ENCODE results near the gene BRMS1.
A peak's percentile ranks its signal among the peaks of the same experiment; 100 is the strongest.

Gene BRMS1

DNA sequence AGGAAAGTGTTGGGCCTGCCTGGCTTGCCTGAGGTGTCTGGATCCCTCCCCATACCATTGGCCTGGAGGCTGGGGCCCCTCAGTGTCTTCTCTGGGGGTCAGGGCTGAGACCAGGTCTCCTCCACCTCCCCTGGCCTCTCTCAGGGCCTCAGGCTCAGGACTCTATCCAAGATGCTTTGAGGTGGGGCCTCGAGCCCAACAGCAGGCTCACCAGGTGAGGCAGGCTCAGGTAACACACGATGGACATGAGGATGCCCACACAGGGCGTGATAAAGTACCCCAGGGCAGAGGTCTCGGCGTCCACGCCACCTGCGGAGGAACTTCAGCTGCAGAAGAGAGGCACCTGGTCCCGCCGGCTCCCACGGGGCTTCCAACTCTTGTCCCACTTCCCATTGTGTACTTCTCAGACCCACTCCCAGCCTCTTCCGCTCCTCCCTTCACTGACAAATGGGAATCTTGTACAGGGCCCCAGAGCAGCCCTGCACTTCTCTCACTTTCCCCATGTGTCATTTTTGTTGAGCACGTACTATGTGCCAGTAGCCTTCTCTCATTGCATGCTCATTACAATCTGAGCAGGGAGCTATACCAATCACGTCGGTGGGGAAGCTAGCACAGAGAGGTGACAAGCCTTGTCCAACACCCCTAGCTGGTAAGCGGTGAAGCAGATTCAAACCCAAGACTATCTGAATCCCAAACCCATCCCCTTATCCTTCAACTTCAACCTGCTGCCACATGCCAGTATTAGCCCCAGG lies 22.8 kb upstream of the BRMS1 start:
- H3K79me2 ChIP-seq (ENCODE audit: control insufficient read depth, insufficient read depth, low read length, poor library complexity) = peaks cover 10% of the 10 kb centered on the region
- no peak overlapping the region for H3K18ac ChIP-seq (ENCODE audit: low read length)
- peaks cover 11 to 14% of the 10 kb centered on the region in 2 experiments for H3K4me1 ChIP-seq (ENCODE audit: control insufficient read depth in 1 of 2, insufficient read depth in 2 of 2, low read length in 2 of 2)
- H4K91ac ChIP-seq (ENCODE audit: low read depth, low read length) = no peak overlapping the region
- no CpG with 5 or more reads among the region's 15 CpGs for WGBS (ENCODE audit: extremely low coverage, insufficient coverage, insufficient read length)
- peaks cover 31 to 32% of the 10 kb centered on the region in 2 experiments for H3K36me3 ChIP-seq (ENCODE audit: control insufficient read depth in 1 of 2, insufficient read depth in 2 of 2, low read length in 2 of 2)
- no peak overlapping the region for H2BK120ac ChIP-seq (ENCODE audit: insufficient read depth, low read length, poor library complexity)
- no peak overlapping the region for H3K23ac ChIP-seq (ENCODE audit: low read length)
- no peak overlapping the region for H2AK5ac ChIP-seq (ENCODE audit: low read length)
- DNase-seq = no peak
- H3K9ac ChIP-seq (ENCODE audit: low read length) = no peak overlapping the region
- no peak overlapping the region for H4K12ac ChIP-seq (ENCODE audit: low read depth, low read length)
- H3K14ac ChIP-seq (ENCODE audit: low read length) = no peak overlapping the region
- no peak overlapping the region for H2BK5ac ChIP-seq (ENCODE audit: low read depth, low read length, poor library complexity)
- no peaks in the 10 kb centered on the region for H3K27me3 ChIP-seq (ENCODE audit: insufficient read depth, low read length)
- no peak overlapping the region for H3K27ac ChIP-seq (ENCODE audit: low read depth, low read length)
- no peak overlapping the region for H3K4me2 ChIP-seq (ENCODE audit: low read length)
- no peaks in the 10 kb centered on the region for H3K9me3 ChIP-seq (ENCODE audit: insufficient read depth, low read depth, low read length)
- H2AFZ ChIP-seq (ENCODE audit: insufficient read depth, low read length, poor library complexity) = no peak overlapping the region
- H3K4me3 ChIP-seq (ENCODE audit: low read depth, low read length) = no peak overlapping the region
- H4K8ac ChIP-seq (ENCODE audit: low read depth, low read length) = no peak overlapping the region
- H3K4ac ChIP-seq (ENCODE audit: low read depth, low read length) = no peak overlapping the region
- no peak overlapping the region for H2BK12ac ChIP-seq (ENCODE audit: low read length)
- peaks cover 16% of the 10 kb centered on the region for H3K79me1 ChIP-seq (ENCODE audit: low read length)

DNA sequence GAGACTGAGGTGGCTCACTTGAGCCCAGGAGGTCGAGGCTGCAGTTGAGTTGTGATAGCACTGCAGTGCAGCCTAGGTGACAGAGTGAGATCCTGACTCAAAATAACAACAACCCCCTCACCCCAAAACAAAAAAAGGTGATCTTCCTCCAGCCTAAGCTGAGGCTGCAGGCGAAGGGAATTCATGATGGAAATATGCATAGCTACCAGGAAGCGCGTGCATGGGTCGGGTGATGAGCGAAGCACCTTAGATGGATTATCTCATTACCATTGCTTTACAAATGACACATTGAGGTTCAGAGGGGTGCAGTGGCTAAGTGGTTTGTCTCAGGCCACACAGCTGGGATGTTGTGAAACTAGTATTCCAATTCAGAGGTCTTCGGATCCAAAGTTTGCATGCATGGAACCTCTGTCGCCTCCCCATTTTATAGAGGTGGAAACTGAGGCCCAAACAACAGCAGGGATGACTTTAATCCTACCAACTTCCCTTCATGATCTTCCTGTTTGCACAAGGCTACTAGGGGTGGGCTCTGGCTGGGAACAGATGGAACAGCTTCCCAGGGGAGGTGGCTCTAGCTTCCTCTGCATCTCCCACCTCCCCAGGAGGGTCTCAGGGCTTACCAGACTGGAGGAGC lies 22.1 kb upstream of the BRMS1 start:
- no peaks in the 10 kb centered on the region for H3K27me3 ChIP-seq (ENCODE audit: insufficient read depth, low read length)
- DNase-seq = no peak
- H3K27ac ChIP-seq (ENCODE audit: low read depth, low read length) = no peak overlapping the region
- H3K4ac ChIP-seq (ENCODE audit: low read depth, low read length) = no peak overlapping the region
- H3K18ac ChIP-seq (ENCODE audit: low read length) = no peak overlapping the region
- no peak overlapping the region for H2AFZ ChIP-seq (ENCODE audit: insufficient read depth, low read length, poor library complexity)
- H4K91ac ChIP-seq (ENCODE audit: low read depth, low read length) = no peak overlapping the region
- H3K4me1 ChIP-seq (ENCODE audit: control insufficient read depth in 1 of 2, insufficient read depth in 2 of 2, low read length in 2 of 2) = peaks cover 6 to 13% of the 10 kb centered on the region in 2 experiments
- no peak overlapping the region for H3K4me3 ChIP-seq (ENCODE audit: low read depth, low read length)
- no peak overlapping the region for H2BK5ac ChIP-seq (ENCODE audit: low read depth, low read length, poor library complexity)
- H3K9ac ChIP-seq (ENCODE audit: low read length) = no peak overlapping the region
- no peak overlapping the region for H3K14ac ChIP-seq (ENCODE audit: low read length)
- H4K8ac ChIP-seq (ENCODE audit: low read depth, low read length) = no peak overlapping the region
- H3K4me2 ChIP-seq (ENCODE audit: low read length) = no peak overlapping the region
- peaks cover 33 to 35% of the 10 kb centered on the region in 2 experiments for H3K36me3 ChIP-seq (ENCODE audit: control insufficient read depth in 1 of 2, insufficient read depth in 2 of 2, low read length in 2 of 2)
- H4K12ac ChIP-seq (ENCODE audit: low read depth, low read length) = no peak overlapping the region
- H2BK120ac ChIP-seq (ENCODE audit: insufficient read depth, low read length, poor library complexity) = no peak overlapping the region
- no peak overlapping the region for H2BK12ac ChIP-seq (ENCODE audit: low read length)
- H2AK5ac ChIP-seq (ENCODE audit: low read length) = no peak overlapping the region
- WGBS (ENCODE audit: extremely low coverage, insufficient coverage, insufficient read length) = no CpG with 5 or more reads among the region's 8 CpGs
- no peak overlapping the region for H3K23ac ChIP-seq (ENCODE audit: low read length)
- peaks cover 7% of the 10 kb centered on the region for H3K79me2 ChIP-seq (ENCODE audit: control insufficient read depth, insufficient read depth, low read length, poor library complexity)
- no peaks in the 10 kb centered on the region for H3K9me3 ChIP-seq (ENCODE audit: insufficient read depth, low read depth, low read length)
- H3K79me1 ChIP-seq (ENCODE audit: low read length) = peaks cover 9% of the 10 kb centered on the region

DNA sequence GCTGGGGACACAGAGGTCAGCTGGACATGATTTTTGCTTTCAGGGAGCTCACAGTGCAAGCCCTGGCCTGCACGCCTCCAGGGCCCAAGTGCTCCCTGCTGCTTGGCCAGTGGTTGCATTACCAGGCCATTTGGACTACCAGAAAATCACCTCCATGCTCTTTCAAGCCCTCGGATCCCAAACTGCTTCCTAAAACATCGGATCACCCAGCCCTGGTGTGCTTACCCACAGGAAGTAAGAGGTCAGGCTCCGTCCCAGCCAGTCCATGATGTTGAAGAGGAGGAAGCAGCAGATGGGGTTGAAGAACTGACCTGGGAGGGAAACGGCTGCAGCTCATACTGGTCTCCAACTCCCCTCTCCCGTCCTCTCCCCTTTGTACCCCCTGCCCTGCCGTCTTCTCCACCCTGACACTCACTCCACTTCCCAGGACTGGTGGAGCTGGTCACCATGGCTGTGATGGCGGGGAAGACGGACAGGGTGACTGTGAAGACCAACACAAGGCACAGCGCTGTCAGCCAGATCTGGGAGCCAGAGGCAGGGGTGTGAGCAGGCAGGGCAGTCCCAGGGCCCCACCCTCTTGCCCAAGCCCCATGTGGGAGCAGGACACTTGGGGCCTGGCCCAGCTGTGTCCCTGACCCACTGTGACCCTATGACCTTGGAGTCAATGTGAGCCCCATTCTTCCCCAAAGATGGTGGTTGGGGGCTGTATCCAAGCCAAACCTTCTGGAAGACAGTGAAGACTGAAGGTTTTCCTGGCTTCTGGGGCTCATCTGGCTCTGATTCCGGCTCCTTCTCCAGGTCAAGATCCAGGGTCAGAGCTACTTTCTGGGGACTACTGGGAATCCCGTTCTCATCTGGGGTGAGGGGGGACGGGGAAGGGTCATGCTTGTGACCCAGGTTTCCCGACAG lies 21.1 kb upstream of the BRMS1 start:
- H4K12ac ChIP-seq (ENCODE audit: low read depth, low read length) = no peak overlapping the region
- no peak overlapping the region for H3K4ac ChIP-seq (ENCODE audit: low read depth, low read length)
- H3K27me3 ChIP-seq (ENCODE audit: insufficient read depth, low read length) = no peaks in the 10 kb centered on the region
- no peak overlapping the region for H2BK12ac ChIP-seq (ENCODE audit: low read length)
- WGBS (ENCODE audit: extremely low coverage, insufficient coverage, insufficient read length) = no CpG with 5 or more reads among the region's 14 CpGs
- no peak overlapping the region for H3K9ac ChIP-seq (ENCODE audit: low read length)
- H4K91ac ChIP-seq (ENCODE audit: low read depth, low read length) = no peak overlapping the region
- H2BK120ac ChIP-seq (ENCODE audit: insufficient read depth, low read length, poor library complexity) = no peak overlapping the region
- H2AK5ac ChIP-seq (ENCODE audit: low read length) = peak overlapping the region; percentile 71
- H3K4me3 ChIP-seq (ENCODE audit: low read depth, low read length) = no peak overlapping the region
- H2BK5ac ChIP-seq (ENCODE audit: low read depth, low read length, poor library complexity) = no peak overlapping the region
- H3K14ac ChIP-seq (ENCODE audit: low read length) = no peak overlapping the region
- no peak for DNase-seq
- peaks cover 6 to 17% of the 10 kb centered on the region in 2 experiments for H3K4me1 ChIP-seq (ENCODE audit: control insufficient read depth in 1 of 2, insufficient read depth in 2 of 2, low read length in 2 of 2)
- no peak overlapping the region for H3K27ac ChIP-seq (ENCODE audit: low read depth, low read length)
- peaks cover 33 to 36% of the 10 kb centered on the region in 2 experiments for H3K36me3 ChIP-seq (ENCODE audit: control insufficient read depth in 1 of 2, insufficient read depth in 2 of 2, low read length in 2 of 2)
- H3K23ac ChIP-seq (ENCODE audit: low read length) = no peak overlapping the region
- H2AFZ ChIP-seq (ENCODE audit: insufficient read depth, low read length, poor library complexity) = no peak overlapping the region
- peaks cover 2% of the 10 kb centered on the region for H3K79me2 ChIP-seq (ENCODE audit: control insufficient read depth, insufficient read depth, low read length, poor library complexity)
- H3K18ac ChIP-seq (ENCODE audit: low read length) = no peak overlapping the region
- H3K4me2 ChIP-seq (ENCODE audit: low read length) = no peak overlapping the region
- no peaks in the 10 kb centered on the region for H3K9me3 ChIP-seq (ENCODE audit: insufficient read depth, low read depth, low read length)
- H4K8ac ChIP-seq (ENCODE audit: low read depth, low read length) = no peak overlapping the region
- H3K79me1 ChIP-seq (ENCODE audit: low read length) = peaks cover 2% of the 10 kb centered on the region

DNA sequence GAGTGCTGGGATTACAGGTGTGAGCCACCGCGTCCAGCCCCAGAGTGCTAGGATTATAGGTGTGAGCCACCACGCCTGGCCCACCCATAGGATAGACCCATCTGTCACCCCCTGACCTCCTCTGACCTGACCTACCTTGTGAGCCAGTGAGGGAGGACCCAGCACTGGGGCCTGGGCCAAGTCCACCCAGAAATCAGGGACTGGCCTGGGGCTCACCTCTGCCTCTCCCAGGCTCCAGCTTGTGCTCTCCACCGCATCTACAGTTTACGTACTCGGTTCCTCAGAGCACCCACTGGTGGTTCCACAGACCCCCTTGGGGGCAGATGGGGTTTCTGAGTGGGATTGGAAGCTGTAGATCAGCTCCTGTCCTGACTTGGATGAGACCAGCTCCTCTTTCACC lies 20.3 kb upstream of the BRMS1 start:
- Histone ChIP-seq H3K18ac (ENCODE audit: low read length) (no peak overlapping the region), H3K23ac (ENCODE audit: low read length) (no peak overlapping the region), H2BK5ac (ENCODE audit: low read depth, low read length, poor library complexity) (no peak overlapping the region), H3K9ac (ENCODE audit: low read length) (no peak overlapping the region), H3K14ac (ENCODE audit: low read length) (no peak overlapping the region), H2BK12ac (ENCODE audit: low read length) (no peak overlapping the region), H3K27ac (ENCODE audit: low read depth, low read length) (no peak overlapping the region), H2BK120ac (ENCODE audit: insufficient read depth, low read length, poor library complexity) (no peak overlapping the region), H3K79me2 (ENCODE audit: control insufficient read depth, insufficient read depth, low read length, poor library complexity) (no peaks in the 10 kb centered on the region), H3K4me3 (ENCODE audit: low read depth, low read length) (no peak overlapping the region), H2AK5ac (ENCODE audit: low read length) (no peak overlapping the region), H3K36me3 (ENCODE audit: control insufficient read depth in 1 of 2, insufficient read depth in 2 of 2, low read length in 2 of 2) (peaks cover 33 to 36% of the 10 kb centered on the region in 2 experiments), H3K4me1 (ENCODE audit: control insufficient read depth in 1 of 2, insufficient read depth in 2 of 2, low read length in 2 of 2) (peaks cover 4 to 13% of the 10 kb centered on the region in 2 experiments), H3K79me1 (ENCODE audit: low read length) (no peaks in the 10 kb centered on the region), H3K4me2 (ENCODE audit: low read length) (no peak overlapping the region), H3K4ac (ENCODE audit: low read depth, low read length) (no peak overlapping the region), H2AFZ (ENCODE audit: insufficient read depth, low read length, poor library complexity) (no peak overlapping the region), H3K27me3 (ENCODE audit: insufficient read depth, low read length) (no peaks in the 10 kb centered on the region), H4K12ac (ENCODE audit: low read depth, low read length) (no peak overlapping the region), H3K9me3 (ENCODE audit: insufficient read depth, low read depth, low read length) (peaks cover 4% of the 10 kb centered on the region), H4K8ac (ENCODE audit: low read depth, low read length) (no peak overlapping the region), H4K91ac (ENCODE audit: low read depth, low read length) (no peak overlapping the region)
- WGBS (ENCODE audit: extremely low coverage, insufficient coverage, insufficient read length) = no CpG with 5 or more reads among the region's 6 CpGs
- DNase-seq = no peak

Data from trophoblast cell (in vitro differentiated cells and primary cell).